Chondrocyte (in vitro differentiated cells): ENCODE measurements around the gene FOXK1. TPM values are rescaled to one million over a fixed set of nuclear protein-coding genes. Genes with fewer than 3 reads are reported as not detected.

Source experiments
- DNase-seq: peaks from one replicate; pipeline ENCODE4 v3.0.0; 2021; ENCODE audit warnings: mixed read lengths, low spot score
- H3K27ac Mint-ChIP-seq: one replicate; pipeline ENCODE4 v1.8.0; 2021; ENCODE audit warnings: mild to moderate bottlenecking, moderate library complexity, mixed read lengths; ENCODE audit not compliant: unreplicated experiment
- H3K27me3 Mint-ChIP-seq: 2 replicates; pipeline ENCODE4 v1.8.0; 2021; ENCODE audit warnings: low read depth, mixed read lengths
- H3K36me3 Mint-ChIP-seq: 2 replicates; pipeline ENCODE4 v1.8.0; 2021; ENCODE audit warnings: low read depth, mixed read lengths
- H3K4me1 Mint-ChIP-seq: 2 replicates; pipeline ENCODE4 v1.8.0; 2021; ENCODE audit warnings: low read depth, mild to moderate bottlenecking, mixed read lengths
- H3K4me3 Mint-ChIP-seq: one replicate; pipeline ENCODE4 v1.8.0; 2021; ENCODE audit warnings: mild to moderate bottlenecking, moderate library complexity, mixed read lengths; ENCODE audit not compliant: unreplicated experiment
- H3K9me3 Mint-ChIP-seq: 2 replicates; pipeline ENCODE4 v1.8.0; 2021; ENCODE audit warnings: low read depth, mixed read lengths
- CTCF ChIP-seq: fragments of 200-600 bp; sonication (generic); IDR thresholded peaks from 2 replicates; pipeline ENCODE4 v1.5.0; 2021; ENCODE audit warnings: antibody characterized with exemption, mild to moderate bottlenecking, moderate library complexity
- total RNA-seq: library from RNA; stranded (reverse); gene quantifications from 3 replicates; pipeline ENCODE4 v1.2.1, GENCODE V29; 2021

FOXK1 gene
- total RNA-seq, 1 donor from 2014 or later: 77.9 TPM

DNA sequence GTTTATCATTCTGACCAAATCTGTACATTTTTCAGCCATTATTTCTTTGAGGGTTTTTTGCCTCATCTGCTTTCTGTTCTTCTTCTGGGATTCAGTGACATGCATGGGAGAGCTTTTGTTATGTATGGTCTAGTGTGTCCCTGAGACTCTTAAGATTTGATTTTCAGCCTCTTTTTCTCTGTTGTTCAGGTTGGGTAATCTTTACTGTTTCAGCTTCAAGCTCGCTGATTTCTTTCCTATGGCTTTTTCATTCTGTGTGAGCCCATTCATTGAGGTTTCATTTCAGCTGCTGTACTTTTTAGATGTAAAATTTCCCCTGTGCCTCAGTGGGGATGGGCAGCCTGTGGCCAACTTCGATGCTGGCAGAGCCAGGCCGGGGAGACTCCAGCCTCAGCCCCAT, 38.1 kb downstream of the FOXK1 start:
- DNase-seq: no peak
- H3K27me3 Mint-ChIP-seq: no peaks in the 10 kb centered on the region
- H3K9me3 Mint-ChIP-seq: no peaks in the 10 kb centered on the region
- H3K27ac Mint-ChIP-seq: peak overlapping the region; percentile 1
- peaks cover 55% of the 10 kb centered on the region for H3K4me1 Mint-ChIP-seq
- no peak for TF ChIP-seq CTCF
- no peak overlapping the region for H3K4me3 Mint-ChIP-seq
- H3K36me3 Mint-ChIP-seq: peaks cover 11% of the 10 kb centered on the region

- H3K27me3 Mint-ChIP-seq: no peaks in the 10 kb centered on the region
- peaks cover 62% of the 10 kb centered on the region for H3K4me1 Mint-ChIP-seq
- TF ChIP-seq CTCF: no peak
- no peaks in the 10 kb centered on the region for H3K9me3 Mint-ChIP-seq
- H3K4me3 Mint-ChIP-seq: no peak overlapping the region
- H3K36me3 Mint-ChIP-seq: peaks cover 9% of the 10 kb centered on the region
- no peak for DNase-seq
- H3K27ac Mint-ChIP-seq: no peak overlapping the region
These were observed 40.2 kb downstream of the FOXK1 start for GRCh38 chr7:4722308-4722707.

DNA sequence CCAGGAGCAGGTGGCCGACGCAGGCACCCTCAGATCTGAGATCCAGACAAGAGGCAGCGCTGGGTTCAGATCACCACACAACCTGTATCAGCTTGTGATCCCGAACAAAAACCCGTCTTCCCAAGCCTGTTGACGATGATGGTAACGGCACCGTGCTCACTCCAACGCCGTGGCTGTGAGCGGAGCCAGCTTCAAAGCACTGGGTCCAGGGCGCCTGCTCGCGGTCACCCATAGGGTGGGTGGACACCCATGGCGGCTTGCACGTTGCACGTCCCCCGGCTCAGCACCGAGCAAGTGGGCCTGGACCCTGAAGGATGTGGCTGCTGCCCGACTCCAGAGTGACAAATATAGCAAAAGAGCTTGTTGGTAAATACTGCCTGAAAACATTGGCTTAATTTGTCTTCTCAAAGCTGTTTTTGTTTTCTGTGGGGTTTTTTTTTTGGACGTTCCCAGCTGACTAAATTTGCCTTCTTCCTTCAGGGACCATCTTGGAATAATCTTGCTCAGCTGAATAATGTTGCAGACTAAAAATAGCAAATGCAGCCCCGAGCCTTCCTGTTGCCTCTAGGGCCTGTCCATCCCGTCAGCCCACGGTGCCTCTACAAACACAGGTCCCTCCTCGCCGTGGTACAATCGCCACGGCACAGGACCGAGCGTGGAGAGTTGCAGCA, 41.0 kb downstream of the FOXK1 start:
- H3K9me3 Mint-ChIP-seq: no peaks in the 10 kb centered on the region
- H3K36me3 Mint-ChIP-seq: peaks cover 9% of the 10 kb centered on the region
- H3K27me3 Mint-ChIP-seq: no peaks in the 10 kb centered on the region
- no peak for DNase-seq
- H3K4me1 Mint-ChIP-seq: peaks cover 68% of the 10 kb centered on the region
- peak overlapping the region; percentile 25 for H3K4me3 Mint-ChIP-seq
- no peak for TF ChIP-seq CTCF
- peak overlapping the region; percentile 99 for H3K27ac Mint-ChIP-seq

- H3K27me3 Mint-ChIP-seq: no peaks in the 10 kb centered on the region
- no peak for TF ChIP-seq CTCF
- H3K4me3 Mint-ChIP-seq: peak overlapping the region; percentile 85
- H3K27ac Mint-ChIP-seq: peak overlapping the region; percentile 99
- peaks cover 10% of the 10 kb centered on the region for H3K36me3 Mint-ChIP-seq
- no peaks in the 10 kb centered on the region for H3K9me3 Mint-ChIP-seq
- peaks cover 76% of the 10 kb centered on the region for H3K4me1 Mint-ChIP-seq
- DNase-seq: no peak
These were observed 42.5 kb downstream of the FOXK1 start for GRCh38 chr7:4724648-4725013.

DNA sequence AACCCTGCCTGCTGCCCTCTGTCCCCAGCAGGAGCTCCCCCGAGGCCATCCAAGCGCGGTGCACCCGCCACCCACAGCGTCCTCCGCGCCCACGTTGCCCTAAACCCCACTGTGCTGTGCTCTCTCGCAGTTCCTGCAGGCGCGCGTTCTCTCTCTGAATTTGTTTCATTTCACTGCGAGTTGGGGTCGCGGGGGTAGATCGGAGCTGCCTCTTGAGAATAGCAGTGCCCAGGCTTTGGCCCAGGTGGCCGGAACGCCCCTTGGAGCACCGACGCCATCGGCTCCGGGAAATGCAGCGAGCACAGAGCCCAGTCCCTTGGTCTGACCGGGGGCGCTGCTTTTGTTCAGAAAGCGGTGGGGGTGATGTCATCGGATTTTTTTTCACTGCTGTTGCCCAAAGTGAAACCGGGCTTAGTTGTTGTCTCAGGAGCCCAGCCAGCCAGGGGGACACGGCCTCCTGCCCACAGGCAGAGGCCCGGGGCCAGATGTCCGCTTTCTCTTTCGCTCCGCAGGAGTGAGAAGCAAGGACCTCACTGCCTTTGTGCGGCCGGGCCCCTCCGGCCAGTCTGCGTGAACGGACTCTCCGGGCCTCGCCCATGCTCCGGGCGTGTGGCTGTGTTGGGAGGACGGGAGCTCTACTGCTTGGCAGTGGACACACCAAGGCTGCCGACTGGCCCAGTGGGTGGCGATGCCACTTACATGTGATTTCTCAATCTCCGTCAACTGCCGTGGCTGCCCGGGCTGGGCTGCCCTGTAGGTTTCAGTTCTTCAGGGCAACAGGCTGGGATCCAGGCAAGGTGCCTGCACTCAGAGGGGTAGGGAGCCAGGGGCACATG, 43.1 kb downstream of the FOXK1 start:
- Mint-ChIP-seq H3K27ac (peak overlapping the region; percentile 99), H3K4me1 (peaks cover 75% of the 10 kb centered on the region), H3K4me3 (peak overlapping the region; percentile 85), H3K36me3 (peaks cover 6% of the 10 kb centered on the region), H3K9me3 (no peaks in the 10 kb centered on the region), H3K27me3 (no peaks in the 10 kb centered on the region)
- peak; percentile 39 for TF ChIP-seq CTCF
- DNase-seq: no peak
